Neural progenitor cell (in vitro differentiated cells): ENCODE measurements around the gene TEK.

Experiments
- CTCF ChIP-seq: fragments of 200-600 bp; sonication (generic); IDR thresholded peaks from 2 replicates; pipeline ENCODE4 v1.5.1; 2017; ENCODE audit warnings: antibody characterized with exemption, mild to moderate bottlenecking
- EZH2 ChIP-seq: fragments of 200-600 bp; sonication (generic); IDR thresholded peaks from 2 replicates; pipeline ENCODE4 v1.6.1; 2017; ENCODE audit warnings: antibody characterized with exemption, mild to moderate bottlenecking, moderate library complexity

- no peak for TF ChIP-seq CTCF
- TF ChIP-seq EZH2, result no peak
These were observed 16.9 kb downstream of the TEK start for GRCh38 chr9:27125936-27126335.
